Fibroblast of lung (primary cell): ENCODE data around the gene COL25A1. TPM values are rescaled to one million over a fixed set of nuclear protein-coding genes. Genes with fewer than 3 reads are reported as not detected.
A peak's percentile ranks its signal among the peaks of the same experiment; 100 is the strongest.
"Not testable (repeated sequence)": the region's sequence is repeated elsewhere in the genome, so short reads cannot be mapped to it uniquely, and the experiment has no call there.

Experiments
- DNase-seq, 2 donors: peaks; one replicate each; pipeline versions ENCODE4 v3.0.0 to v3.0.0-alpha.2; 2010; ENCODE audit warnings: low read depth in 2 of 2
- H2AFZ ChIP-seq: 2 replicates; pipeline ENCODE4 v1.5.1; 2012; ENCODE audit warnings: low read length, control low read depth, inconsistent platforms
- H3K27ac ChIP-seq: 2 replicates; pipeline ENCODE4 v1.5.1; 2011; ENCODE audit warnings: low read length, control low read depth; ENCODE audit not compliant: insufficient read depth
- H3K27me3 ChIP-seq: 2 replicates; pipeline ENCODE4 v1.5.1; 2011; ENCODE audit warnings: mild to moderate bottlenecking, low read length; ENCODE audit not compliant: control insufficient read depth, insufficient read depth
- H3K36me3 ChIP-seq: 2 replicates; pipeline ENCODE4 v1.5.1; 2011; ENCODE audit warnings: low read length; ENCODE audit not compliant: control insufficient read depth, insufficient read depth
- H3K4me1 ChIP-seq: 2 replicates; pipeline ENCODE4 v1.5.1; 2011; ENCODE audit warnings: low read length; ENCODE audit not compliant: control insufficient read depth, insufficient read depth; ENCODE audit errors: extremely low read depth
- H3K4me2 ChIP-seq: 2 replicates; pipeline ENCODE4 v1.5.1; 2011; ENCODE audit warnings: low read length, control low read depth; ENCODE audit not compliant: insufficient read depth; ENCODE audit errors: extremely low read depth
- H3K4me3 ChIP-seq, 4 experiments: fragments of 200-600 bp in 1 of 4; sonication (generic) in 1 of 4; replicated peaks in 1 of 4; 2 replicates each; pipeline ENCODE4 v1.5.1; 2011 to 2016; ENCODE audit warnings: low read length in 4 of 4, low read depth in 3 of 4, mild to moderate bottlenecking in 3 of 4, control low read depth in 2 of 4, inconsistent platforms in 1 of 4, mixed read lengths in 1 of 4; ENCODE audit not compliant: insufficient read depth in 1 of 4; ENCODE audit errors: control extremely low read depth in 1 of 4
- H3K79me2 ChIP-seq: 2 replicates; pipeline ENCODE4 v1.5.1; 2012; ENCODE audit warnings: mild to moderate bottlenecking, low read length, inconsistent platforms; ENCODE audit not compliant: control insufficient read depth, insufficient read depth
- H3K9ac ChIP-seq: 2 replicates; pipeline ENCODE4 v1.5.1; 2011; ENCODE audit warnings: mild to moderate bottlenecking, low read length, control low read depth; ENCODE audit not compliant: insufficient read depth
- H3K9me3 ChIP-seq: 2 replicates; pipeline ENCODE4 v1.5.1; 2012; ENCODE audit warnings: low read depth, low read length; ENCODE audit not compliant: control insufficient read depth, insufficient read depth
- H4K20me1 ChIP-seq: 2 replicates; pipeline ENCODE4 v1.5.1; 2011; ENCODE audit warnings: low read length; ENCODE audit not compliant: control insufficient read depth, insufficient read depth; ENCODE audit errors: extremely low read depth
- EZH2 ChIP-seq: IDR thresholded peaks from 2 replicates; pipeline ENCODE4 v1.5.1; 2012; ENCODE audit warnings: low read length, control low read depth, mild to moderate bottlenecking; ENCODE audit errors: missing control alignments
- polyA plus RNA-seq, 2 donors: library from polyadenylated mRNA; depleted of rRNA in 1 of 2; stranded (reverse) in 1 of 2; unstranded in 1 of 2; fragments of >200 nt; gene quantifications; 2 replicates each; pipeline ENCODE4 v1.2.1, GENCODE V29; 2011 to 2012; ENCODE audit warnings: missing spikeins in 1 of 2
- total RNA-seq: library from RNA; depleted of rRNA; stranded (reverse); fragments of >200 nt; gene quantifications from 2 replicates; pipeline ENCODE4 v1.2.1, GENCODE V29; 2014
- TF ChIP-seq, protein P1 (sequence below), 2 donors: IDR thresholded peaks in 1 of 2; conservative IDR thresholded peaks in 1 of 2; 1 replicate in 1 of 2; 2 replicates in 1 of 2; pipeline ENCODE4 v1.5.1; 2011 to 2012; ENCODE audit warnings: low read length in 2 of 2, control low read depth in 1 of 2, inconsistent platforms in 1 of 2, low read depth in 1 of 2, mild to moderate bottlenecking in 1 of 2

COL25A1 gene
- total and polyA plus RNA-seq, 2 donors (not counting 1 experiment from before 2014, with no cell fraction given), result under 0.01 to 0.01 TPM

- Histone ChIP-seq H3K9me3 (no peaks in the 10 kb centered on the region), H3K4me3 (no peak overlapping the region), H3K27ac (no peak overlapping the region), H3K79me2 (no peaks in the 10 kb centered on the region), H3K4me1 (no peaks in the 10 kb centered on the region), H4K20me1 (no peaks in the 10 kb centered on the region), H3K36me3 (no peaks in the 10 kb centered on the region), H3K9ac (no peak overlapping the region), H3K27me3 (no peaks in the 10 kb centered on the region), H3K4me2 (no peak overlapping the region), H2AFZ (no peak overlapping the region)
- TF ChIP-seq, protein P1, sequence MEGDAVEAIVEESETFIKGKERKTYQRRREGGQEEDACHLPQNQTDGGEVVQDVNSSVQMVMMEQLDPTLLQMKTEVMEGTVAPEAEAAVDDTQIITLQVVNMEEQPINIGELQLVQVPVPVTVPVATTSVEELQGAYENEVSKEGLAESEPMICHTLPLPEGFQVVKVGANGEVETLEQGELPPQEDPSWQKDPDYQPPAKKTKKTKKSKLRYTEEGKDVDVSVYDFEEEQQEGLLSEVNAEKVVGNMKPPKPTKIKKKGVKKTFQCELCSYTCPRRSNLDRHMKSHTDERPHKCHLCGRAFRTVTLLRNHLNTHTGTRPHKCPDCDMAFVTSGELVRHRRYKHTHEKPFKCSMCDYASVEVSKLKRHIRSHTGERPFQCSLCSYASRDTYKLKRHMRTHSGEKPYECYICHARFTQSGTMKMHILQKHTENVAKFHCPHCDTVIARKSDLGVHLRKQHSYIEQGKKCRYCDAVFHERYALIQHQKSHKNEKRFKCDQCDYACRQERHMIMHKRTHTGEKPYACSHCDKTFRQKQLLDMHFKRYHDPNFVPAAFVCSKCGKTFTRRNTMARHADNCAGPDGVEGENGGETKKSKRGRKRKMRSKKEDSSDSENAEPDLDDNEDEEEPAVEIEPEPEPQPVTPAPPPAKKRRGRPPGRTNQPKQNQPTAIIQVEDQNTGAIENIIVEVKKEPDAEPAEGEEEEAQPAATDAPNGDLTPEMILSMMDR (conservative IDR thresholded peaks at IDR 0.05 in 1 of 2, IDR thresholded peaks at IDR 0.05 in 1 of 2; ENCODE audit: low read depth in 1 of 2, low read length in 2 of 2), result no peak
- no peak for TF ChIP-seq EZH2
- peak in 1 of 2 donors; percentile 25 for DNase-seq
These were observed 313.8 kb downstream of the COL25A1 start for GRCh38 chr4:108988464-108989195.

GRCh38 chr4:108984495-108984894, 318.0 kb downstream of the COL25A1 start:
- not testable (repeated sequence) for H3K4me2 ChIP-seq, H3K27me3 ChIP-seq, H3K36me3 ChIP-seq, H3K79me2 ChIP-seq, H3K4me1 ChIP-seq, H3K9ac ChIP-seq, H2AFZ ChIP-seq, H4K20me1 ChIP-seq, H3K4me3 ChIP-seq, DNase-seq, H3K27ac ChIP-seq, H3K9me3 ChIP-seq

DNA sequence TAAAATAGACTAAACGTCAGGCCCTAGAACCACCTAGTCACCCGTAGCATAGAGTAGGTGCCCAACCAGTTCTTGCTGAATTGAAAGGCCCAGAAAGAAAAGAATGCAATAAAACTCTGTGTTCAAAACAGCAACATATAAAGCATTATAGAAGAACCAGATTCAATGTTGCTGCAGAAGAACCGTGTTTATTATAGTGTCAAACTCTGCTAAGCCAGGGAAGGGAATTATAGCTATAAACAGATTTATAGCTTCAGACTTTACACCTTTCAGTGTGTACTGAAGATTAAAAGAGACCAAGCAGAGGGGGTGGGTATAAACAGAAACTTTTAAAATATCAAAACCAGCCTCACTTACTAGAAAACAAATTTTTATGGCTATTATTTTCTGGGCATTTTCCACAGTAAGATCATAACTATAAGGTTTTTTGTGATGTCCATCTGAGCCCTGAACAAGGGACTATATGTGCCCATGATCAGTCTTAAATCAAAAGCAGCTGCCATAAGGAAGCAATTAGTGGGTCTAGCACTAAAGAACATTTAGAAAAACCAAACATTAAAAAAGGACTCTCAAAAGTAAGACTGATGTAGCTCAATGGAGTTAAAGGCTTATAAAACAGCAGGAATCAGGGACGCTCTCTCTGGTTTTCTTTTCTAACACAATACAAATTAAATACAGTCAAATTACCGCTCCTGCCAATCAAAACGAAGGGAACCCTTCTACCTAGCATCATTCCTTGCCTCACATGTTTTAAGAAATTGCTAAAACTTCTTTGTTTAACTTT, 319.9 kb downstream of the COL25A1 start:
- Histone ChIP-seq H3K27me3 (no peaks in the 10 kb centered on the region), H3K4me3 (no peak overlapping the region), H3K36me3 (no peaks in the 10 kb centered on the region), H3K9me3 (no peaks in the 10 kb centered on the region), H4K20me1 (no peaks in the 10 kb centered on the region), H2AFZ (no peak overlapping the region), H3K27ac (no peak overlapping the region), H3K4me1 (no peaks in the 10 kb centered on the region), H3K79me2 (no peaks in the 10 kb centered on the region), H3K9ac (no peak overlapping the region), H3K4me2 (no peak overlapping the region)
- TF ChIP-seq EZH2, result no peak
- DNase-seq, result no peak
